BLaER1 (cell line): ENCODE results near the gene C16orf54.
"Not testable (repeated sequence)": the region's sequence is repeated elsewhere in the genome, so short reads cannot be mapped to it uniquely, and the experiment has no call there.

Source experiments
- H3K27ac ChIP-seq: shearing (Covaris generic); formaldehyde crosslinking; 2 replicates; pipeline ENCODE4 v1.8.1; 2022
- H3K27me3 ChIP-seq: shearing (Covaris generic); formaldehyde crosslinking; 2 replicates; pipeline ENCODE4 v1.8.1; 2022
- H3K36me3 ChIP-seq: shearing (Covaris generic); formaldehyde crosslinking; 2 replicates; pipeline ENCODE4 v1.8.1; 2022
- H3K4me1 ChIP-seq: shearing (Covaris generic); formaldehyde crosslinking; 2 replicates; pipeline ENCODE4 v1.8.1; 2022
- H3K4me2 ChIP-seq: shearing (Covaris generic); formaldehyde crosslinking; 2 replicates; pipeline ENCODE4 v1.8.1; 2022
- H3K4me3 ChIP-seq: shearing (Covaris generic); formaldehyde crosslinking; 2 replicates; pipeline ENCODE4 v1.8.1; 2022
- H3K9ac ChIP-seq: shearing (Covaris generic); formaldehyde crosslinking; 2 replicates; pipeline ENCODE4 v1.8.1; 2022
- H3K9me3 ChIP-seq: shearing (Covaris generic); formaldehyde crosslinking; 2 replicates; pipeline ENCODE4 v1.8.1; 2022
- H4K20me1 ChIP-seq: shearing (Covaris generic); formaldehyde crosslinking; 2 replicates; pipeline ENCODE4 v1.8.1; 2022
- Cebpa-rat ChIP-seq: shearing (Covaris generic); IDR thresholded peaks from 2 replicates; pipeline ENCODE4 v1.8.1; 2022

Gene C16orf54

GRCh38 chr16:29756654-29757053, 10.9 kb upstream of the C16orf54 start:
- Histone ChIP-seq H3K4me1 (peaks cover 45% of the 10 kb centered on the region), H3K4me2 (no peak overlapping the region), H3K9me3 (peaks cover 17% of the 10 kb centered on the region), H4K20me1 (no peaks in the 10 kb centered on the region), H3K27ac (no peak overlapping the region), H3K27me3 (no peaks in the 10 kb centered on the region), H3K9ac (no peak overlapping the region), H3K4me3 (no peak overlapping the region), H3K36me3 (no peaks in the 10 kb centered on the region)
- no peak for TF ChIP-seq Cebpa-rat

GRCh38 chr16:29753516-29753915, 7.7 kb upstream of the C16orf54 start:
- Histone ChIP-seq H3K9me3 (peaks cover 22% of the 10 kb centered on the region), H4K20me1 (no peaks in the 10 kb centered on the region)
- no peak for TF ChIP-seq Cebpa-rat

GRCh38 chr16:29748760-29749149, 3.0 kb upstream of the C16orf54 start:
- not testable (repeated sequence) for H3K4me3 ChIP-seq, H3K27me3 ChIP-seq, H4K20me1 ChIP-seq, H3K4me2 ChIP-seq, H3K9ac ChIP-seq, H3K27ac ChIP-seq
- Histone ChIP-seq H3K4me1 (peaks cover 56% of the 10 kb centered on the region), H3K36me3 (peaks cover 10% of the 10 kb centered on the region), H3K9me3 (peaks cover 12% of the 10 kb centered on the region)

More at GRCh38 chr16:29753516-29753915, 7.7 kb upstream of the C16orf54 start:
- Histone ChIP-seq H3K36me3 (no peaks in the 10 kb centered on the region), H3K27ac (no peak overlapping the region), H3K4me1 (peaks cover 57% of the 10 kb centered on the region), H3K4me2 (no peak overlapping the region), H3K4me3 (no peak overlapping the region), H3K27me3 (no peaks in the 10 kb centered on the region), H3K9ac (no peak overlapping the region)

GRCh38 chr16:29747947-29748759, 2.4 kb upstream of the C16orf54 start:
- H3K4me1 ChIP-seq, result peaks cover 62% of the 10 kb centered on the region
- 0 out of 2 replicates have a peak overlapping the region, but pooled peaks have one; percentile 5 for H3K4me3 ChIP-seq
- no peaks in the 10 kb centered on the region for H3K27me3 ChIP-seq
- H4K20me1 ChIP-seq, result no peaks in the 10 kb centered on the region
- H3K4me2 ChIP-seq, result peak overlapping the region; percentile 97
- no peak for TF ChIP-seq Cebpa-rat
- H3K9ac ChIP-seq, result no peak overlapping the region
- peaks cover 12% of the 10 kb centered on the region for H3K9me3 ChIP-seq
- H3K36me3 ChIP-seq, result peaks cover 16% of the 10 kb centered on the region
- H3K27ac ChIP-seq, result peak overlapping the region; percentile 94

- Histone ChIP-seq H3K4me2 (peak overlapping the region; percentile 97), H3K4me1 (peaks cover 77% of the 10 kb centered on the region), H3K9ac (peak overlapping the region; percentile 84), H3K4me3 (peak overlapping the region; percentile 82), H3K27ac (peak overlapping the region; percentile 94), H3K9me3 (peaks cover 19% of the 10 kb centered on the region), H3K36me3 (peaks cover 33% of the 10 kb centered on the region)
- not testable (repeated sequence) for H3K27me3 ChIP-seq, H4K20me1 ChIP-seq
These were observed 728 bp upstream of the C16orf54 start for GRCh38 chr16:29746518-29746917.

- H4K20me1 ChIP-seq, result no peaks in the 10 kb centered on the region
- TF ChIP-seq Cebpa-rat, result no peak
- peaks cover 90% of the 10 kb centered on the region for H3K4me1 ChIP-seq
- H3K27ac ChIP-seq, result peak overlapping the region; percentile 94
- peak overlapping the region; percentile 97 for H3K4me2 ChIP-seq
- H3K27me3 ChIP-seq, result no peaks in the 10 kb centered on the region
- peak overlapping the region; percentile 84 for H3K9ac ChIP-seq
- peaks cover 40% of the 10 kb centered on the region for H3K36me3 ChIP-seq
- H3K9me3 ChIP-seq, result peaks cover 19% of the 10 kb centered on the region
- peak overlapping the region; percentile 82 for H3K4me3 ChIP-seq
These were observed 503 bp downstream of the C16orf54 start for GRCh38 chr16:29745121-29745852.

GRCh38 chr16:29744541-29745101, 1.2 kb downstream of the C16orf54 start:
- no peaks in the 10 kb centered on the region for H3K27me3 ChIP-seq
- no peak for TF ChIP-seq Cebpa-rat
- H3K9me3 ChIP-seq, result peaks cover 19% of the 10 kb centered on the region
- peaks cover 40% of the 10 kb centered on the region for H3K36me3 ChIP-seq
- H3K4me3 ChIP-seq, result peak overlapping the region; percentile 82
- peaks cover 90% of the 10 kb centered on the region for H3K4me1 ChIP-seq
- H4K20me1 ChIP-seq, result no peaks in the 10 kb centered on the region
- peak overlapping the region; percentile 94 for H3K27ac ChIP-seq
- peak overlapping the region; percentile 97 for H3K4me2 ChIP-seq
- H3K9ac ChIP-seq, result peak overlapping the region; percentile 84

- no peak for TF ChIP-seq Cebpa-rat
- Histone ChIP-seq H3K4me2 (peak overlapping the region; percentile 97), H4K20me1 (no peaks in the 10 kb centered on the region), H3K9ac (peak overlapping the region; percentile 84), H3K9me3 (peaks cover 18% of the 10 kb centered on the region), H3K36me3 (peaks cover 40% of the 10 kb centered on the region), H3K4me1 (peaks cover 90% of the 10 kb centered on the region), H3K27ac (peak overlapping the region; percentile 94), H3K4me3 (peak overlapping the region; percentile 82), H3K27me3 (no peaks in the 10 kb centered on the region)
These were observed 1.8 kb downstream of the C16orf54 start for GRCh38 chr16:29743827-29744531.

GRCh38 chr16:29743475-29743826, 2.3 kb downstream of the C16orf54 start:
- peak overlapping the region; percentile 94 for H3K27ac ChIP-seq
- H3K4me1 ChIP-seq, result peaks cover 91% of the 10 kb centered on the region
- peak overlapping the region; percentile 97 for H3K4me2 ChIP-seq
- H4K20me1 ChIP-seq, result no peaks in the 10 kb centered on the region
- H3K27me3 ChIP-seq, result no peaks in the 10 kb centered on the region
- H3K9ac ChIP-seq, result 0 out of 2 replicates have a peak overlapping the region, but pooled peaks have one; percentile 84
- no peak overlapping the region for H3K4me3 ChIP-seq
- H3K9me3 ChIP-seq, result peaks cover 13% of the 10 kb centered on the region
- no peak for TF ChIP-seq Cebpa-rat
- H3K36me3 ChIP-seq, result peaks cover 40% of the 10 kb centered on the region
